ENCODE data around the gene SPOCK1. TPM values are rescaled to one million over a fixed set of nuclear protein-coding genes. Genes with fewer than 3 reads are reported as not detected.

The SPOCK1 gene
- total and polyA plus RNA-seq, 2 of the 4 experiments (the other 2 are of a cell fraction), result 5.0 to 20.3 TPM

GRCh38 chr5:137158691-137159090 is 340.4 kb downstream of the SPOCK1 start:
- no peak overlapping the region for H3K23ac ChIP-seq (ENCODE audit: low read depth, low read length)
- H4K91ac ChIP-seq (ENCODE audit: insufficient read depth, low read depth, low read length), result no peak overlapping the region
- intact Hi-C loops (cut with micrococcal nuclease), result no loop called here
- no peak overlapping the region for H3K4ac ChIP-seq (ENCODE audit: low read depth, low read length)
- H3K56ac ChIP-seq (ENCODE audit: extremely low read depth, insufficient read depth, low read length), result no peak overlapping the region
- no TSS peak for BruUV-seq (replicated peaks)
- no peaks in the 10 kb centered on the region for H3K36me3 ChIP-seq (ENCODE audit: control insufficient read depth, insufficient read depth, low read length)
- H2BK120ac ChIP-seq (ENCODE audit: low read depth, low read length), result no peak overlapping the region
- no peak overlapping the region for H4K8ac ChIP-seq (ENCODE audit: low read depth in 2 of 2, low read length in 2 of 2)
- dilution Hi-C loops (cut with HindIII; ENCODE audit: low sequenced_read_pairs, unreplicated experiment), result no loop called here
- H3K79me1 ChIP-seq (ENCODE audit: low read depth in 1 of 2, low read length in 2 of 2), result no peaks in the 10 kb centered on the region
- H2AFZ ChIP-seq (replicated peaks; ENCODE audit: low read length, poor library complexity), result no peak overlapping the region
- H3K14ac ChIP-seq (replicated peaks; ENCODE audit: low read depth, low read length), result no peak overlapping the region
- in situ Hi-C loops (cut with MboI; ENCODE audit: low sequenced_read_pairs), result no loop called here
- 0 out of 2 replicates have a peak, but pooled peaks cover 3% of the 10 kb centered on the region for H3K9me1 ChIP-seq (ENCODE audit: insufficient read depth, low read length)
- H3K27me3 ChIP-seq (ENCODE audit: control insufficient read depth, insufficient read depth, low read length), result no peaks in the 10 kb centered on the region
- no peaks in the 10 kb centered on the region for H4K20me1 ChIP-seq (ENCODE audit: insufficient read depth, low read length)
- no peak overlapping the region for H3K4me2 ChIP-seq (ENCODE audit: low read depth, low read length)
- H3K27ac ChIP-seq (ENCODE audit: insufficient read depth, low read length), result no peak overlapping the region
- DNase-seq, result no peak
- no peak overlapping the region for H3K9ac ChIP-seq (ENCODE audit: low read depth, low read length)
- no peak for ATAC-seq (ENCODE audit: low read depth)
- WGBS, 2 experiments (ENCODE audit: extremely low coverage in 2 of 2, insufficient read length in 1 of 2), result no CpG with 5 or more reads among the region's 2 CpGs
- no peak overlapping the region for H2AK5ac ChIP-seq (ENCODE audit: low read depth, low read length)
- POLR2A ChIA-PET (ENCODE audit: unreplicated experiment), result no interaction called here
- H3K4me3 ChIP-seq (ENCODE audit: insufficient read depth, low read depth, low read length), result no peak overlapping the region
- no peak overlapping the region for H2AK9ac ChIP-seq (replicated peaks; ENCODE audit: low read depth, low read length, poor library complexity)
- no peak overlapping the region for H2BK5ac ChIP-seq (ENCODE audit: low read depth, low read length, poor library complexity, severe bottlenecking)
- no peak for TF ChIP-seq RAD21 (IDR thresholded peaks at IDR 0.05; ENCODE audit: low read length)
- TF ChIP-seq CTCF (conservative IDR thresholded peaks at IDR 0.05; ENCODE audit: low read depth, low read length), result no peak
- TF ChIP-seq RCOR1 (IDR thresholded peaks at IDR 0.05; ENCODE audit: insufficient replicate concordance, low read length), result no peak
- no peak overlapping the region for H2BK15ac ChIP-seq (ENCODE audit: low read depth, low read length)
- H3K18ac ChIP-seq (ENCODE audit: low read depth, low read length), result no peak overlapping the region
- CTCF ChIA-PET, result no interaction called here
- no peaks in the 10 kb centered on the region for H3K4me1 ChIP-seq (ENCODE audit: control insufficient read depth, insufficient read depth, low read length)
- H3K9me3 ChIP-seq (ENCODE audit: control insufficient read depth, insufficient read depth, low read length), result no peaks in the 10 kb centered on the region
- H4K5ac ChIP-seq (ENCODE audit: low read depth, low read length), result no peak overlapping the region
- no peak overlapping the region for H2BK20ac ChIP-seq (ENCODE audit: low read depth, low read length)

Data from IMR-90 (cell line).